ENCODE results near the gene CCR5AS.

CCR5AS gene

DNA sequence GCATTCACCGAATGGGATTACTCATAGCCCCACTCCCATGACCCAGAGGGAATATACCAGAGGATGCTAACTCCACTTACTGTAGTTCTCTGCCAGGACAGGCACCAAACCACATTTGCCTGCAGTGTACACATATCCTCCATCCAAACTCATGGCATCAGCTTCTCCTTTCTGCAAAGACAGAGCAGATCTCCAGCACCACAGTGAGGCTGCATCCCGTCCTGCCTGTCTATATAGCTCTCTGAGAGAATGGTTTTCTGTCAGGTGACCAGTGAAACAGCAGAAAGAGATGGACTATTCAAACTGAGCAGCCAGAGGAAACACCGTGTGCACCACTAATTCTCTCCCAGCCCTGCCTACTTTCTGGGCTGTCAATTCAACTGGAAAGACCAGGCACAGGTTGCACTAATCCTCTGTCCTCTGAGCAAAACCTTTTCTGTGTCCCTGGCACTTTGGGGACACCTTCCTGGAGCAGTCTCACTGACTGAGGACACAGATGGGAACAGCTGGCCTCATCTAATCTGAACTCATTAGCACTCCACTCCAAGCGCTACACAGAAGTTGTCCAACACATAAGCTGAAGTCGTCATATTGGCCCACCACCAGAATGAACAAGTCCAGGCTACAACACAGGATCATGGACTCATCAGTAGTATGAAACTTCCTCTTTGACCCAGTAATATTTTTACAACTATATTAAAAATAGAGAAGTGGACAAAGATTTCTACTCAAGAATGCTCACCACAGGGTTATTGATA lies 40.5 kb upstream of the CCR5AS start:
- Histone ChIP-seq H3K4me1 (ENCODE audit: insufficient read depth) (no peaks in the 10 kb centered on the region), H3K4me3 (no peak overlapping the region), H3K27ac (ENCODE audit: low read depth) (no peak overlapping the region), H3K9me2 (ENCODE audit: insufficient read depth) (no peaks in the 10 kb centered on the region), H4K20me1 (replicated peaks; ENCODE audit: insufficient read depth) (no peaks in the 10 kb centered on the region), H3K4me2 (no peak overlapping the region), H2AFZ (no peak overlapping the region), H3K36me3 (ENCODE audit: insufficient read depth) (no peaks in the 10 kb centered on the region), H3K27me3 (ENCODE audit: insufficient read depth) (no peaks in the 10 kb centered on the region), H3F3A (replicated peaks; ENCODE audit: low read depth) (no peaks in the 10 kb centered on the region), H3K79me2 (replicated peaks; ENCODE audit: insufficient read depth) (no peaks in the 10 kb centered on the region)
- Mint-ChIP-seq H3K27me3 (ENCODE audit: insufficient read depth, low read depth, poor library complexity) (peaks cover 5% of the 10 kb centered on the region), H3K36me3 (ENCODE audit: low read depth) (no peaks in the 10 kb centered on the region), H3K9me3 (no peaks in the 10 kb centered on the region), H3K4me3 (no peak overlapping the region), H3K4me1 (no peaks in the 10 kb centered on the region), H3K27ac (no peak overlapping the region)
- no peak for DNase-seq (ENCODE audit: low spot score)
- TF ChIP-seq CTCF (conservative IDR thresholded peaks at IDR 0.05; ENCODE audit: low read depth in 2 of 2) (no peak), STAT1 (IDR thresholded peaks at IDR 0.05; ENCODE audit: unreplicated experiment) (no peak), NANOG (IDR thresholded peaks at IDR 0.05; ENCODE audit: borderline replicate concordance) (no peak), CREB1 (CRISPR knock-in tag; IDR thresholded peaks at IDR 0.05; ENCODE audit: low read depth) (no peak), ZNF462 (CRISPR knock-in tag; IDR thresholded peaks at IDR 0.05) (no peak), EZH2phosphoT487 (IDR thresholded peaks at IDR 0.05; ENCODE audit: unreplicated experiment) (no peak), REST (IDR thresholded peaks at IDR 0.05; ENCODE audit: unreplicated experiment) (no peak), ZNF331 (CRISPR knock-in tag; IDR thresholded peaks at IDR 0.05; ENCODE audit: low read depth) (no peak), ZNF114 (CRISPR knock-in tag; IDR thresholded peaks at IDR 0.05) (no peak)
- ATAC-seq, result no peak

Measured in GM23338 (cell line).